22Rv1 (cell line): ENCODE results near the gene DSTYK.

ENCODE experiments used
- H3K27ac ChIP-seq: fragments of 450-650 bp; 2 replicates; pipeline ENCODE4 v1.5.1; 2017
- CTCF ChIP-seq: fragments of 450-650 bp; IDR thresholded peaks from 2 replicates; pipeline ENCODE4 v1.5.1; 2017; ENCODE audit warnings: mild to moderate bottlenecking
- ZFX ChIP-seq: fragments of 450-650 bp; IDR thresholded peaks from 2 replicates; pipeline ENCODE4 v1.6.1; 2017; ENCODE audit warnings: antibody characterized with exemption, borderline replicate concordance

Gene DSTYK, protein sequence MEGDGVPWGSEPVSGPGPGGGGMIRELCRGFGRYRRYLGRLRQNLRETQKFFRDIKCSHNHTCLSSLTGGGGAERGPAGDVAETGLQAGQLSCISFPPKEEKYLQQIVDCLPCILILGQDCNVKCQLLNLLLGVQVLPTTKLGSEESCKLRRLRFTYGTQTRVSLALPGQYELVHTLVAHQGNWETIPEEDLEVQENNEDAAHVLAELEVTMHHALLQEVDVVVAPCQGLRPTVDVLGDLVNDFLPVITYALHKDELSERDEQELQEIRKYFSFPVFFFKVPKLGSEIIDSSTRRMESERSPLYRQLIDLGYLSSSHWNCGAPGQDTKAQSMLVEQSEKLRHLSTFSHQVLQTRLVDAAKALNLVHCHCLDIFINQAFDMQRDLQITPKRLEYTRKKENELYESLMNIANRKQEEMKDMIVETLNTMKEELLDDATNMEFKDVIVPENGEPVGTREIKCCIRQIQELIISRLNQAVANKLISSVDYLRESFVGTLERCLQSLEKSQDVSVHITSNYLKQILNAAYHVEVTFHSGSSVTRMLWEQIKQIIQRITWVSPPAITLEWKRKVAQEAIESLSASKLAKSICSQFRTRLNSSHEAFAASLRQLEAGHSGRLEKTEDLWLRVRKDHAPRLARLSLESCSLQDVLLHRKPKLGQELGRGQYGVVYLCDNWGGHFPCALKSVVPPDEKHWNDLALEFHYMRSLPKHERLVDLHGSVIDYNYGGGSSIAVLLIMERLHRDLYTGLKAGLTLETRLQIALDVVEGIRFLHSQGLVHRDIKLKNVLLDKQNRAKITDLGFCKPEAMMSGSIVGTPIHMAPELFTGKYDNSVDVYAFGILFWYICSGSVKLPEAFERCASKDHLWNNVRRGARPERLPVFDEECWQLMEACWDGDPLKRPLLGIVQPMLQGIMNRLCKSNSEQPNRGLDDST

DNA sequence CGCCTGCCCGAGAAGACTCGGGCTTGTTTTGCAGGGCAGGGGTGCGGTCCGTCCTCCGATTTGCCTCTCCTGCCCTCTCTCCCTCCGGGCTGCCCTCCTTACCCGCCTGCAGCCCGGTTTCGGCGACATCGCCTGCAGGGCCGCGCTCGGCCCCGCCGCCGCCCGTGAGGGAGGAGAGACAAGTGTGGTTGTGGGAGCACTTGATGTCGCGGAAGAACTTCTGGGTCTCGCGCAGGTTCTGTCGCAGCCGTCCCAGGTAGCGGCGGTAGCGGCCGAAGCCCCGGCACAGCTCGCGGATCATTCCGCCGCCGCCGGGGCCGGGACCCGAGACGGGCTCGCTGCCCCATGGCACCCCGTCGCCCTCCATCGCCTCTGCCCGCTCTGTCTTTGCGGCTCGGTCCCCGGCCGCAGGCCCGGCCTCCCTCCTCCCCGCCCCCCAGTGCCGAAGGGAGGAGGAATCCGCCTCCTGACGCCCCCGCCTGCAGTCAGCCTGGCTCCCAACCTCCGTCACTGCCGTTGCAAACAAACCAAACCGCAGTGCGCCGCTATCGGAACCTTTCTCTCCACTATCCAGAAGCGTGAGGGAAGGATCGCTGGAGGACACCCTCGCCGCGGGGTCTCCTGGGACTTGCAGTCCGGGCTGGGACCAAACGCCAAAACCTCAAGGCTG is at the start of gene DSTYK:
Gene DSTYK, minus strand, starts transcription at position 534 of the 670 bp plus-strand sequence. Its CDS starts 167 bp downstream, at position 367.
- TF ChIP-seq ZFX (no peak), CTCF (no peak)
- peak within 1 kb of the TSS; percentile 79 for H3K27ac ChIP-seq

DNA sequence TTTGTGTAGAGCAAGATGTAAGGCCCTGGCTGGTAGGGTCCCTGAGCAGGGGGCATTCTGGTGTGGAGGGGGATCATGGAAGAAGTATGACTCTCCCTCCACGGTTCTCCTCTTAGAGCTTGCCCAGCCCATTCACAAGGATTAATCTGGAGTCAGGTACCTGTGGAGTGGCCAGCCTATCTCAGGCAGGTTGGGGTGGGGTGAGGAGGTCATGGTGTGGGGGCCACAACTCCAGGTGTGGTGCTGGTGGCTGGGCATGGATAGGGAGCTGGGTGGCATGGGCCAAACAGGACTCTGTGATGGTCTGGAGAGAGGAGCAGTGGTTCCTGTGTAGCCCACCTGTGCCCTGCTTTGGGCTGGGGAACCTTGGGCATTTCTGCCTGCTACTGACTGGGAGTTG is 48.5 kb upstream of the DSTYK start:
- TF ChIP-seq CTCF (no peak), ZFX (no peak)
- no peak overlapping the region for H3K27ac ChIP-seq

- no peak overlapping the region for H3K27ac ChIP-seq
- TF ChIP-seq CTCF (no peak), ZFX (no peak)
These were observed 47.9 kb upstream of the DSTYK start for GRCh38 chr1:205259324-205259832.

GRCh38 chr1:205258719-205259118 is 47.2 kb upstream of the DSTYK start:
- TF ChIP-seq ZFX: no peak
- TF ChIP-seq CTCF: no peak
- no peak overlapping the region for H3K27ac ChIP-seq

DNA sequence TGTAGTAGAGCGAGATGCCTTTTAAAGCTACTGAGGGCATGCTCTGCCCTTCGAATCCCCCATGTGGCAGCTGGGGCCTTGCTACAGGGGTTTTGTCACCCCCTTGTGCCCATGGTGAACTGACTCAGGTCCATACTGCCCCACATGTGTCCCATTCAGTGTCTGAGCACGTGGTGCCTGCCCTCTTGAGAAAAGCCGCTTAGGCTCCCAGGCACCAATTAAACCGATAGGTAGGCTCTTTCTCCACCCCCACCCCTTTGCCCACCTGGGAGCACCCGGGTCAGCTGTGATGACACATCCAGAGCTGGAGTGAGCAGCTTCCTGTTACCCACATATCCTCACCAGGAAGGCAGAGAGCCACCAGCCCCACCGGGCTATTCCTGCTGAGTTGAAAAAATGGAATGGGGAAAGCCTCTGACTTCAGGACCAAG is 46.8 kb upstream of the DSTYK start:
- H3K27ac ChIP-seq: no peak overlapping the region
- TF ChIP-seq ZFX (no peak), CTCF (no peak)

DNA sequence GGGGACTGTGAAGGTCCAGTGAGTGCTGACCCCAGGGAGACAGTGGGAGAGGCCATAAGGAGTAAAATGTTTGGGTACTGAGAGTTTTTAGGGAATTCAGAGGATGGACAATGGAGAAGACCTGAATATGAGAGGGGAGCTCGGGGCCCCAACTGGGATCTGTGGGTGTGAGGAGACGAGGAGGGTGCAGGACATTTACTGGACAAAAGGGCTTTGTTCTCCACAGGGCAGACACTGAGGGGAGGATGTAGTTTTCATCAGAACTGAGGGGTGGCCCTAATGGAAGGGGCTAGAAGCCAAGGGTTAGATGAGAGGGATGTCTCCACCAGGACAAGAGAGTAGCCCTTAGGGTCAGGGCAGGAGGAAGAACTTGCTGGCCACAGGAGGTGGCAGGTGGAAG is 46.2 kb upstream of the DSTYK start:
- H3K27ac ChIP-seq: no peak overlapping the region
- TF ChIP-seq ZFX: no peak
- TF ChIP-seq CTCF: no peak
